WERI-Rb-1 (cell line): ENCODE measurements around the gene REPS1.
"Not testable (repeated sequence)": the region's sequence is repeated elsewhere in the genome, so short reads cannot be mapped to it uniquely, and the experiment has no call there.

Experiments used
- DNase-seq: peaks from one replicate; pipeline ENCODE4 v3.0.0-alpha.2; 2020
- H3K27ac ChIP-seq: fragments of 250-450 bp; sonication (Bioruptor Pico); 2 replicates; pipeline ENCODE4 v1.5.1; 2020; ENCODE audit warnings: mild to moderate bottlenecking, moderate library complexity
- H3K27me3 ChIP-seq: fragments of 250-450 bp; sonication (Bioruptor Pico); 2 replicates; pipeline ENCODE4 v1.5.1; 2021; ENCODE audit warnings: mild to moderate bottlenecking, low read depth, moderate library complexity; ENCODE audit not compliant: insufficient read depth, severe bottlenecking
- H3K36me3 ChIP-seq: fragments of 250-450 bp; sonication (Bioruptor Pico); 2 replicates; pipeline ENCODE4 v1.5.1; 2020; ENCODE audit warnings: mild to moderate bottlenecking, moderate library complexity
- H3K4me3 ChIP-seq: 2 replicates; pipeline ENCODE4 v1.5.1; 2011; ENCODE audit warnings: low read depth, mild to moderate bottlenecking, control low read depth, low read length
- H3K9me3 ChIP-seq: fragments of 250-450 bp; sonication (Bioruptor Pico); 2 replicates; pipeline ENCODE4 v1.5.1; 2021; ENCODE audit warnings: mild to moderate bottlenecking, moderate library complexity; ENCODE audit not compliant: severe bottlenecking
- TF ChIP-seq, protein P1 (sequence below): IDR thresholded peaks from 2 replicates; pipeline ENCODE4 v1.5.1; 2011; ENCODE audit warnings: low read depth, mild to moderate bottlenecking, control low read depth, inconsistent platforms, low read length

The REPS1 gene

GRCh38 chr6:139007428-139007827 lies 19.4 kb upstream of the REPS1 start:
- H3K36me3 ChIP-seq = no peaks in the 10 kb centered on the region
- TF ChIP-seq, protein P1, sequence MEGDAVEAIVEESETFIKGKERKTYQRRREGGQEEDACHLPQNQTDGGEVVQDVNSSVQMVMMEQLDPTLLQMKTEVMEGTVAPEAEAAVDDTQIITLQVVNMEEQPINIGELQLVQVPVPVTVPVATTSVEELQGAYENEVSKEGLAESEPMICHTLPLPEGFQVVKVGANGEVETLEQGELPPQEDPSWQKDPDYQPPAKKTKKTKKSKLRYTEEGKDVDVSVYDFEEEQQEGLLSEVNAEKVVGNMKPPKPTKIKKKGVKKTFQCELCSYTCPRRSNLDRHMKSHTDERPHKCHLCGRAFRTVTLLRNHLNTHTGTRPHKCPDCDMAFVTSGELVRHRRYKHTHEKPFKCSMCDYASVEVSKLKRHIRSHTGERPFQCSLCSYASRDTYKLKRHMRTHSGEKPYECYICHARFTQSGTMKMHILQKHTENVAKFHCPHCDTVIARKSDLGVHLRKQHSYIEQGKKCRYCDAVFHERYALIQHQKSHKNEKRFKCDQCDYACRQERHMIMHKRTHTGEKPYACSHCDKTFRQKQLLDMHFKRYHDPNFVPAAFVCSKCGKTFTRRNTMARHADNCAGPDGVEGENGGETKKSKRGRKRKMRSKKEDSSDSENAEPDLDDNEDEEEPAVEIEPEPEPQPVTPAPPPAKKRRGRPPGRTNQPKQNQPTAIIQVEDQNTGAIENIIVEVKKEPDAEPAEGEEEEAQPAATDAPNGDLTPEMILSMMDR = no peak
- H3K27ac ChIP-seq = no peak overlapping the region
- DNase-seq = no peak
- H3K4me3 ChIP-seq = no peak overlapping the region
- no peaks in the 10 kb centered on the region for H3K27me3 ChIP-seq
- no peaks in the 10 kb centered on the region for H3K9me3 ChIP-seq

- no peaks in the 10 kb centered on the region for H3K9me3 ChIP-seq
- DNase-seq = no peak
- H3K27ac ChIP-seq = no peak overlapping the region
- H3K27me3 ChIP-seq = no peaks in the 10 kb centered on the region
- no peak overlapping the region for H3K4me3 ChIP-seq
- H3K36me3 ChIP-seq = no peaks in the 10 kb centered on the region
- TF ChIP-seq, protein P1 = no peak
These were observed 18.4 kb upstream of the REPS1 start for GRCh38 chr6:139006477-139006876.

DNA sequence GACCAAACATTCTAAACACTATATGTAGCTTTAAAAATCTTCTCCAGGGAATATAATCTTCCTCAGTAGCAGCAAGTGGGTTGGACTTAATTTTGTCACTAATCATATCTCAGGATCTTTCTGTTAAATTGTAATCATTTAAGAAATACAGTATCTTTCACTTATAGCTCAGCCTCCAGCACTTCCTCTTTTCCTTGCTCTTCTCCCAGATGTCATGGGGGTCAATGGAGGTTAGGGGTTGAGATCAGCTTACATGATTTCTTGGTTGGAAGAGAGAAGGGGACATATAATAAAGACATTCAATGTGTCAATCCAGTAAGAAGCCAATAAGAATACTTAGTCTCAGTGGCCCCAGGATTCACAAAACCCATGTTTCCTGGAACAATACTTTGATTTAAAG lies 15.7 kb upstream of the REPS1 start:
- Histone ChIP-seq H3K4me3 (no peak overlapping the region), H3K36me3 (no peaks in the 10 kb centered on the region), H3K9me3 (no peaks in the 10 kb centered on the region), H3K27me3 (no peaks in the 10 kb centered on the region), H3K27ac (no peak overlapping the region)
- TF ChIP-seq, protein P1 = no peak
- DNase-seq = no peak

DNA sequence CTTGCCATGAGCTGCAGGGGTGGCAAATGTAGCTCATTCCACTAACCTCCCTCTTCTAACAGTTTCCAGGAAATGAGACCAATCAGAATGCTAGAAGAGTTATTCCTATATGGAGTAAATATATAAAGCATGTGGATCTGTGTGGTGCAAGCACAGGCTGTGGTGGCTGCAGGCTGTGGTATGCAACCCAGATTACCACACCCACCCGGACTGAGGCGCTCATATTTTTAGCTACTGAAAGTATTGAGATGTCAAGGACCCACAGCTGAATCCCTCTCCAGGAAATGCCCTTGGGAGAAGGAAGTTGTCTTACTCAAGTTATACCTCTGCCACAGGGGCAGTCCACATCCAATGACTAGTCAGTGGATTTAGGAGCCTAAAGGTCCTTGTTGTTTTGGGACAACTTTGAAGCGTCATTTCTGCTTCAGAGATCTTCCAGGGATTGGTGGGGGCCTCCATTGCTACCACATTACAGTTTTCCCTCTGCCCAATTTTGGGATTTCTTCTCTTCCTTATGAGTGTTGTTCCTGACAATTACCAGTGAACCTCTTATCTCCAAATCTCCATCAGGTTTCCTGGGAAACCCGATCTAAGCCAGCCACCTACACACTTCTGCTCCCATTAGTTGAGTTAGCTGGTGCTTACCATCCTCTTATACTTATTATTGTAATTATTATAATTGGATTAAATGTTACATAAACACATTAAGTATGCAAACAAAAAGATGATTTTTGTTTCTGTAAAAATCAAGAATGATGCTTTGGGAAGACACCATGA lies 12.1 kb upstream of the REPS1 start:
- no peak overlapping the region for H3K27ac ChIP-seq
- H3K36me3 ChIP-seq = no peaks in the 10 kb centered on the region
- H3K27me3 ChIP-seq = no peaks in the 10 kb centered on the region
- no peak overlapping the region for H3K4me3 ChIP-seq
- TF ChIP-seq, protein P1 = no peak
- no peak for DNase-seq
- H3K9me3 ChIP-seq = no peaks in the 10 kb centered on the region

DNA sequence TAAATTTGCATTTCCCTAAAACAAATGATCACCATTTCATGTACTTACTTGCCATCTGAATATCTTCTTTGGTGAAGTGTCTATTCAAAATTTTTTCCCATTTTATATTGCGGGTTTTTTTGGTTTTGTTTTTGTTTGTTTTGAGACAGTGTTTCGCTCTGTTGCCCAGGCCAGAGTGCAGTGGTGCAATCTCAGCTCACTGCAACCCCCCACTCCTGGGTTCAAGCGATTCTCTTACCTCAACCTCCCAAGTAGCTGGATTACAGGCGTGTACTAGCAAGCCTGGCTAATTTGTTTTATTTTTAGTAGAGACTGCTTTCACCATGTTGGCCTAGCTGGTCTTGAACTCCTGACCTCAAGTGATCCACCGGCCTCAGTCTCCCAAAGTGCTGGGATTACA lies 9.1 kb upstream of the REPS1 start:
- no peaks in the 10 kb centered on the region for H3K27me3 ChIP-seq
- no peak overlapping the region for H3K4me3 ChIP-seq
- no peak overlapping the region for H3K27ac ChIP-seq
- TF ChIP-seq, protein P1 = no peak
- DNase-seq = no peak
- no peaks in the 10 kb centered on the region for H3K9me3 ChIP-seq
- H3K36me3 ChIP-seq = no peaks in the 10 kb centered on the region

GRCh38 chr6:138996524-138996923 lies 8.5 kb upstream of the REPS1 start:
- TF ChIP-seq, protein P1 = no peak
- Histone ChIP-seq H3K4me3 (no peak overlapping the region), H3K27ac (no peak overlapping the region), H3K27me3 (no peaks in the 10 kb centered on the region), H3K9me3 (no peaks in the 10 kb centered on the region), H3K36me3 (no peaks in the 10 kb centered on the region)
- no peak for DNase-seq

- not testable (repeated sequence) for H3K4me3 ChIP-seq, H3K27me3 ChIP-seq, H3K27ac ChIP-seq, H3K9me3 ChIP-seq, DNase-seq, H3K36me3 ChIP-seq
These were observed 5.4 kb upstream of the REPS1 start for GRCh38 chr6:138993410-138993809.

- not testable (repeated sequence) for H3K36me3 ChIP-seq, H3K4me3 ChIP-seq, H3K27ac ChIP-seq, DNase-seq, H3K27me3 ChIP-seq, H3K9me3 ChIP-seq
These were observed 4.9 kb upstream of the REPS1 start for GRCh38 chr6:138992965-138993364.
